ENCODE measurements around the gene GGCT. TPM values are rescaled to one million over a fixed set of nuclear protein-coding genes. Genes with fewer than 3 reads are reported as not detected.

GGCT gene
- total RNA-seq, 1 donor from 2014 or later: 12.5 TPM

DNA sequence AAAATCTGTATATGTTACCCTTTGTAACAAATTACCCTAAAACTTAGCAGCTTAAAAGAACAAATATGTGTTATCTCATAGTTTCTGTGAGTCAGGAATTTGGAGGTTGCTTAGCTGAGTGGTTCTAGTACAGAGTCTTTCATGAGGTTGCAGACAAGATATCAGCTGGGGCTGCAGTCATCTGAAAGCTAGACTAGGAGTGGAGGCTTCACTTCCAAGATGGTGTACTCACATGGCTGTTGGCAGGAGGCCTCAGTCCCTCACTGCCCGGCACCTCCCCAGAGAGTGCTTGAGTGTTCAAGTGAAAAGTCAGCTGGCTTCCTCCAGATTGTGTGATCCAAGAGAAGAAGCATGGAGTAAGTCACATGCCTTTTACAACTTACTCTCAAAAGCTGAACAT lies 16.9 kb upstream of the GGCT start:
- Histone ChIP-seq H3K27ac (ENCODE audit: low read depth, low read length) (no peak overlapping the region), H3K9me3 (ENCODE audit: control insufficient read depth in 3 of 3, low read length in 3 of 3) (no peaks in the 10 kb centered on the region), H3K27me3 (ENCODE audit: control insufficient read depth in 3 of 3, insufficient read depth in 3 of 3, low read length in 3 of 3) (no peaks in the 10 kb centered on the region), H3K4me3 (ENCODE audit: low read length in 3 of 3) (no peak overlapping the region), H3K4me1 (ENCODE audit: control insufficient read depth in 3 of 3, insufficient read depth in 3 of 3, low read length in 3 of 3) (peaks cover 0 to 2% (median 0%) of the 10 kb centered on the region in 3 donors), H3K36me3 (ENCODE audit: control insufficient read depth in 3 of 3, insufficient read depth in 3 of 3, low read length in 3 of 3) (peaks cover 0 to 3% (median 0%) of the 10 kb centered on the region in 3 donors), H3K9ac (ENCODE audit: low read depth in 1 of 3, low read length in 3 of 3) (no peak overlapping the region)

GRCh38 chr7:30519122-30519521 lies 14.5 kb upstream of the GGCT start:
- Histone ChIP-seq H3K4me3 (ENCODE audit: low read length in 3 of 3) (no peak overlapping the region), H3K27ac (ENCODE audit: low read depth, low read length) (no peak overlapping the region), H3K4me1 (ENCODE audit: control insufficient read depth in 3 of 3, insufficient read depth in 3 of 3, low read length in 3 of 3) (peaks cover 0 to under 1% (median 0%) of the 10 kb centered on the region in 3 donors)

DNA sequence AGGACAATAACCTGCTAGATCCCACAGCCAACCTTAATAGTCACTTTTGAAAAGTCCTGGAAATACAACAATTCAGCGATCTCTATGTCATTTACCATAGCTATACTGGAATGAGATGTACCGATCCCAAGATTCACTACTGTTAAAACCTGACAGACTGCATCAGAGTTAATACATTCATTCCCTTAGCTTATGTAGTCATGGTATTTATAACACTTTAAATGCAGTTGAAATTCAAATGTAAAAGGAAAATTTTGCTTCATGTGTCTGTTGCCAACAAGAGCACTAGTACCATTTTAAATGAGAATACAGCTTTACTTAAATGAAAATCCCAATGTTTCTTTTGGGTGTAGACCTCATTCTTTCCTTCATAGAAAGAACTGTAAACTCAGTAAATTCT lies 11.1 kb upstream of the GGCT start:
- Histone ChIP-seq H3K27me3 (ENCODE audit: control insufficient read depth in 3 of 3, insufficient read depth in 3 of 3, low read length in 3 of 3) (no peaks in the 10 kb centered on the region), H3K4me1 (ENCODE audit: control insufficient read depth in 3 of 3, insufficient read depth in 3 of 3, low read length in 3 of 3) (no peaks in the 10 kb centered on the region), H3K27ac (ENCODE audit: low read depth, low read length) (no peak overlapping the region), H3K36me3 (ENCODE audit: control insufficient read depth in 3 of 3, insufficient read depth in 3 of 3, low read length in 3 of 3) (no peaks in the 10 kb centered on the region), H3K9me3 (ENCODE audit: control insufficient read depth in 3 of 3, low read length in 3 of 3) (no peaks in the 10 kb centered on the region), H3K9ac (ENCODE audit: low read depth in 1 of 3, low read length in 3 of 3) (no peak overlapping the region), H3K4me3 (ENCODE audit: low read length in 3 of 3) (no peak overlapping the region)

More at GRCh38 chr7:30519122-30519521, 14.5 kb upstream of the GGCT start:
- H3K9ac ChIP-seq (ENCODE audit: low read depth in 1 of 3, low read length in 3 of 3): no peak overlapping the region
- no peaks in the 10 kb centered on the region for H3K9me3 ChIP-seq (ENCODE audit: control insufficient read depth in 3 of 3, low read length in 3 of 3)
- no peaks in the 10 kb centered on the region for H3K27me3 ChIP-seq (ENCODE audit: control insufficient read depth in 3 of 3, insufficient read depth in 3 of 3, low read length in 3 of 3)
- H3K36me3 ChIP-seq (ENCODE audit: control insufficient read depth in 3 of 3, insufficient read depth in 3 of 3, low read length in 3 of 3): no peaks in the 10 kb centered on the region

- no peaks in the 10 kb centered on the region for H3K4me1 ChIP-seq (ENCODE audit: control insufficient read depth in 3 of 3, insufficient read depth in 3 of 3, low read length in 3 of 3)
- H3K27ac ChIP-seq (ENCODE audit: low read depth, low read length): no peak overlapping the region
- no peaks in the 10 kb centered on the region for H3K9me3 ChIP-seq (ENCODE audit: control insufficient read depth in 3 of 3, low read length in 3 of 3)
- H3K27me3 ChIP-seq (ENCODE audit: control insufficient read depth in 3 of 3, insufficient read depth in 3 of 3, low read length in 3 of 3): no peaks in the 10 kb centered on the region
- no peaks in the 10 kb centered on the region for H3K36me3 ChIP-seq (ENCODE audit: control insufficient read depth in 3 of 3, insufficient read depth in 3 of 3, low read length in 3 of 3)
- no peak overlapping the region for H3K4me3 ChIP-seq (ENCODE audit: low read length in 3 of 3)
- H3K9ac ChIP-seq (ENCODE audit: low read depth in 1 of 3, low read length in 3 of 3): no peak overlapping the region
Measured at GRCh38 chr7:30514776-30515175, 10.1 kb upstream of the GGCT start.

- H3K4me3 ChIP-seq (ENCODE audit: low read length in 3 of 3): no peak overlapping the region
- H3K36me3 ChIP-seq (ENCODE audit: control insufficient read depth in 3 of 3, insufficient read depth in 3 of 3, low read length in 3 of 3): no peaks in the 10 kb centered on the region
- H3K27me3 ChIP-seq (ENCODE audit: control insufficient read depth in 3 of 3, insufficient read depth in 3 of 3, low read length in 3 of 3): no peaks in the 10 kb centered on the region
- no peak overlapping the region for H3K9ac ChIP-seq (ENCODE audit: low read depth in 1 of 3, low read length in 3 of 3)
- no peaks in the 10 kb centered on the region for H3K4me1 ChIP-seq (ENCODE audit: control insufficient read depth in 3 of 3, insufficient read depth in 3 of 3, low read length in 3 of 3)
- H3K9me3 ChIP-seq (ENCODE audit: control insufficient read depth in 3 of 3, low read length in 3 of 3): no peaks in the 10 kb centered on the region
- no peak overlapping the region for H3K27ac ChIP-seq (ENCODE audit: low read depth, low read length)
Measured at GRCh38 chr7:30514177-30514576, 9.5 kb upstream of the GGCT start.

DNA sequence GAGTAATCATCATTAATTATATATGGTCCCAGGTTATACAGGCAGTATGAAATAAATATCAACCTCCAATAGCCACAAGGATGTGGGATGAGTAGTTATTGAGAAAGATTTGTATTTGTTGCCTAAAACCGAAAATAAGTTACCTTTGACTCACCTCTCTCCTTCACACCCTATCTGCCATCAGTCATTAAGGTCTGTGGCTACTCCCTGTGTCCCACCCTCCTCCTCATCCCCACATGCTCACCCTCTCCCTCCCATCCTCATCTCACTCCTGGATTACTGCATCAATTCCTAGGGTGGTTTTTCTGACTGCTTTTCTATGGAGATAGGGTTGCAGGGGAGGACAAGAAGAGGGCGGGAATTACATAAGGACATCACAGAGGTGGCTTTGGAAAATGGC lies 9.1 kb upstream of the GGCT start:
- Histone ChIP-seq H3K9me3 (ENCODE audit: control insufficient read depth in 3 of 3, low read length in 3 of 3) (no peaks in the 10 kb centered on the region), H3K4me3 (ENCODE audit: low read length in 3 of 3) (no peak overlapping the region), H3K36me3 (ENCODE audit: control insufficient read depth in 3 of 3, insufficient read depth in 3 of 3, low read length in 3 of 3) (no peaks in the 10 kb centered on the region), H3K9ac (ENCODE audit: low read depth in 1 of 3, low read length in 3 of 3) (no peak overlapping the region), H3K27ac (ENCODE audit: low read depth, low read length) (no peak overlapping the region), H3K4me1 (ENCODE audit: control insufficient read depth in 3 of 3, insufficient read depth in 3 of 3, low read length in 3 of 3) (no peaks in the 10 kb centered on the region), H3K27me3 (ENCODE audit: control insufficient read depth in 3 of 3, insufficient read depth in 3 of 3, low read length in 3 of 3) (no peaks in the 10 kb centered on the region)

- Histone ChIP-seq H3K36me3 (ENCODE audit: control insufficient read depth in 3 of 3, insufficient read depth in 3 of 3, low read length in 3 of 3) (no peaks in the 10 kb centered on the region), H3K4me3 (ENCODE audit: low read length in 3 of 3) (no peak overlapping the region), H3K9me3 (ENCODE audit: control insufficient read depth in 3 of 3, low read length in 3 of 3) (no peaks in the 10 kb centered on the region)
Measured at GRCh38 chr7:30511973-30512662, 7.5 kb upstream of the GGCT start.

GRCh38 chr7:30511494-30511893 lies 6.9 kb upstream of the GGCT start:
- no peaks in the 10 kb centered on the region for H3K36me3 ChIP-seq (ENCODE audit: control insufficient read depth in 3 of 3, insufficient read depth in 3 of 3, low read length in 3 of 3)
- no peak overlapping the region for H3K9ac ChIP-seq (ENCODE audit: low read depth in 1 of 3, low read length in 3 of 3)
- no peak overlapping the region for H3K27ac ChIP-seq (ENCODE audit: low read depth, low read length)
- no peaks in the 10 kb centered on the region for H3K27me3 ChIP-seq (ENCODE audit: control insufficient read depth in 3 of 3, insufficient read depth in 3 of 3, low read length in 3 of 3)
- H3K4me1 ChIP-seq (ENCODE audit: control insufficient read depth in 3 of 3, insufficient read depth in 3 of 3, low read length in 3 of 3): no peaks in the 10 kb centered on the region
- no peak overlapping the region for H3K4me3 ChIP-seq (ENCODE audit: low read length in 3 of 3)
- no peaks in the 10 kb centered on the region for H3K9me3 ChIP-seq (ENCODE audit: control insufficient read depth in 3 of 3, low read length in 3 of 3)

More at GRCh38 chr7:30511973-30512662, 7.5 kb upstream of the GGCT start:
- no peak overlapping the region for H3K27ac ChIP-seq (ENCODE audit: low read depth, low read length)
- no peak overlapping the region for H3K9ac ChIP-seq (ENCODE audit: low read depth in 1 of 3, low read length in 3 of 3)
- H3K27me3 ChIP-seq (ENCODE audit: control insufficient read depth in 3 of 3, insufficient read depth in 3 of 3, low read length in 3 of 3): no peaks in the 10 kb centered on the region
- no peaks in the 10 kb centered on the region for H3K4me1 ChIP-seq (ENCODE audit: control insufficient read depth in 3 of 3, insufficient read depth in 3 of 3, low read length in 3 of 3)

DNA sequence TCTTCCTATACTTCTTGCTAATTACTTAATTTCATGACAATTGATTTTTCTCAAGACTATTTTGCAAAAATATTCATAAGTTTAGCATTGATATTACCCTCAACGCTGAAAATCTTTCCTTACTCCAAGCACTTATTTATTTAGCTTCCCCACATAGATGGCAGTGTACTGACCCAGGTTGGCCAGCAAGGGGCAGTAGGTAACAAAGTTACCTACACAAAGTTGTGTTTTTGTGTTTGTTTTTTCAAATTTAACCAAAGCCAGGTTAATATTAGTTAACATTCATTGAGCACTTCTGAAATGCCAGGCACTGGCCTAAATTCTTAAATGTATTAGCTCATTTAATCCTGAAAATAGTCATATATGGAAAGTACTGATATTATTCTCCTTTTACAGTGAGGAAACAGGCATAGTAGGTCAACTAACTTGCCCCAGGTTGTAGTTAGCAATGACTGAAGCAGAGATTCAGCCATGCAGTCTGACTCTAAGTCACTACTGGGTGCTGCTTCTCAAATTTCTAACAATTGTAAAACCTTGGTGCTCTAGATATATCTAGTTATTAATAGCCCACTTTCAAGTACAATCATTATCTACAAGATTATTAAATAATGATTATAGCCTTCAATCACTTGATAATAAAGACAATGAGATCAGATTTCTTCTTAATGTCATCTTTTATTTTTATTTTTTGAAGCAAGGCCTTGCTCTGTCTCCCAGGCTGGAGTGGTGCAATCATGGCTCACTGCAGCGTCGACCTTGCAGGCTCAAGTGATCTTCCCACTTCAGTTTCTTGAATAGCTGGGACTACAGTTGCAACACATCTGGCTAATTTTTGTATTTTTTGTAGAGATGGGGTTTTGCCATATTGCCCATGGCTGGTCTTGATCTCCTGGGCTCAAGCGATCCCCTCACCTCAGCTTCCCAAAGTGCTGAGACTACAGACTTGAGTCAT lies 5.8 kb upstream of the GGCT start:
- H3K36me3 ChIP-seq (ENCODE audit: control insufficient read depth in 3 of 3, insufficient read depth in 3 of 3, low read length in 3 of 3): no peaks in the 10 kb centered on the region
- no peaks in the 10 kb centered on the region for H3K9me3 ChIP-seq (ENCODE audit: control insufficient read depth in 3 of 3, low read length in 3 of 3)
- H3K27me3 ChIP-seq (ENCODE audit: control insufficient read depth in 3 of 3, insufficient read depth in 3 of 3, low read length in 3 of 3): no peaks in the 10 kb centered on the region
- H3K27ac ChIP-seq (ENCODE audit: low read depth, low read length): no peak overlapping the region
- H3K9ac ChIP-seq (ENCODE audit: low read depth in 1 of 3, low read length in 3 of 3): no peak overlapping the region
- peaks cover 0 to 4% (median 3%) of the 10 kb centered on the region in 3 donors for H3K4me1 ChIP-seq (ENCODE audit: control insufficient read depth in 3 of 3, insufficient read depth in 3 of 3, low read length in 3 of 3)
- H3K4me3 ChIP-seq (ENCODE audit: low read length in 3 of 3): no peak overlapping the region
